ENCODE data around the gene SRXN1. TPM values are rescaled to one million over a fixed set of nuclear protein-coding genes. Genes with fewer than 3 reads are reported as not detected.

SRXN1 gene
- polyA plus RNA-seq, 1 experiment: 50.9 TPM

DNA sequence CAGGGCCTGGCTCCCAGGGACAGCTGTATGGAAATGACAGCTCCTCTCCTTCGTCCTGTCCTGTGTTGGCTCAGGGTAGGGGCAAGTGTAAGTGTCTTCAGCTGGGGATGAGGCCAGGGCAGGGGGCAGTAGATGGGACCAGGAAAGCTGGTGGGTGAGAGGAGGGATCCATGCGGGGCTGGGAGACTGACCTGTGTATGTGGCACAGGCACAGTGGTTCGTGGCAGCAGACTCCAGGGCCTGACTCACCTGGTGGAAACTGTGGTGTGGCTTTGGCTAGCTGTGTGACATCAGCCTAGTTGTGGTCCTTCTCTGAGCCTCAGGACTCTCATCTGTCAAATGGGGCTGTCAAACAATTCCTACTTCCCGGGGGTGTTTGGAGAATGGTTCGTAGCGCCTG lies 36.3 kb upstream of the SRXN1 start:
- POLR2A ChIA-PET: no interaction called here
- no peak for DNase-seq (ENCODE audit: low read depth)
- Histone ChIP-seq H3K36me3 (ENCODE audit: control insufficient read depth, insufficient read depth, low read length) (no peaks in the 10 kb centered on the region), H3K27me3 (ENCODE audit: control insufficient read depth, insufficient read depth, low read length) (peaks cover 8% of the 10 kb centered on the region), H3K4me3 (ENCODE audit: low read depth, low read length) (no peak overlapping the region)
- TF ChIP-seq, protein P1, sequence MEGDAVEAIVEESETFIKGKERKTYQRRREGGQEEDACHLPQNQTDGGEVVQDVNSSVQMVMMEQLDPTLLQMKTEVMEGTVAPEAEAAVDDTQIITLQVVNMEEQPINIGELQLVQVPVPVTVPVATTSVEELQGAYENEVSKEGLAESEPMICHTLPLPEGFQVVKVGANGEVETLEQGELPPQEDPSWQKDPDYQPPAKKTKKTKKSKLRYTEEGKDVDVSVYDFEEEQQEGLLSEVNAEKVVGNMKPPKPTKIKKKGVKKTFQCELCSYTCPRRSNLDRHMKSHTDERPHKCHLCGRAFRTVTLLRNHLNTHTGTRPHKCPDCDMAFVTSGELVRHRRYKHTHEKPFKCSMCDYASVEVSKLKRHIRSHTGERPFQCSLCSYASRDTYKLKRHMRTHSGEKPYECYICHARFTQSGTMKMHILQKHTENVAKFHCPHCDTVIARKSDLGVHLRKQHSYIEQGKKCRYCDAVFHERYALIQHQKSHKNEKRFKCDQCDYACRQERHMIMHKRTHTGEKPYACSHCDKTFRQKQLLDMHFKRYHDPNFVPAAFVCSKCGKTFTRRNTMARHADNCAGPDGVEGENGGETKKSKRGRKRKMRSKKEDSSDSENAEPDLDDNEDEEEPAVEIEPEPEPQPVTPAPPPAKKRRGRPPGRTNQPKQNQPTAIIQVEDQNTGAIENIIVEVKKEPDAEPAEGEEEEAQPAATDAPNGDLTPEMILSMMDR (IDR thresholded peaks at IDR 0.05; ENCODE audit: insufficient read depth, low read depth, low read length): no peak
- CTCF ChIA-PET: interaction anchor here (1.4 kb wide), 1 partner anchor 14 kb away, joined by 4 read pairs; the partner anchor contains the start of gene SCRT2

DNA sequence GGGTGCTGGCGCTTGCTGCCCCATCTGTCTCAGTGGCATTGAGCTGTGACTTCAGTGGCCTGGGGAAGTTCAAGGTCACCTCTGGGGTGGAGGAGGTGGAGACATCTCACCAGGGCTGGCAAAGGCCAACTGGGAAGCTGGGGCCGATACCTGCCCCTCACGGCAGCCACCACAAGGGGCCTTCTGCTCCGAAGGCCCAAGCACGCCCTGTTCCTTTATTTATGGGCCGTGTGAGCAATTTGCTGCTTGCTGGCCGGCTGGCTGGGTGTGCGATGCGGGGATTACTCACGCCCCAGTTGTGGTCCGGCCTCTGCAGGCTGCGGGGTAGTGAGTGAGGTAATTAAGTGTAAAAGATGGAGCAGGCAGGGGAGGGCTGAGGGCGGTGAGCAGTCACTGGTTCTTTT lies 35.8 kb upstream of the SRXN1 start:
- Histone ChIP-seq H3K4me3 (ENCODE audit: low read depth, low read length) (no peak overlapping the region), H3K27me3 (ENCODE audit: control insufficient read depth, insufficient read depth, low read length) (peaks cover 8% of the 10 kb centered on the region), H3K36me3 (ENCODE audit: control insufficient read depth, insufficient read depth, low read length) (no peaks in the 10 kb centered on the region)
- TF ChIP-seq, protein P1 (IDR thresholded peaks at IDR 0.05; ENCODE audit: insufficient read depth, low read depth, low read length): no peak
- CTCF ChIA-PET: no interaction called here
- no peak for DNase-seq (ENCODE audit: low read depth)
- POLR2A ChIA-PET: no interaction called here

GRCh38 chr20:687468-688203 lies 34.6 kb upstream of the SRXN1 start:
- no peak for DNase-seq (ENCODE audit: low read depth)
- no peaks in the 10 kb centered on the region for H3K36me3 ChIP-seq (ENCODE audit: control insufficient read depth, insufficient read depth, low read length)
- TF ChIP-seq, protein P1 (IDR thresholded peaks at IDR 0.05; ENCODE audit: insufficient read depth, low read depth, low read length): no peak
- peaks cover 8% of the 10 kb centered on the region for H3K27me3 ChIP-seq (ENCODE audit: control insufficient read depth, insufficient read depth, low read length)
- H3K4me3 ChIP-seq (ENCODE audit: low read depth, low read length): no peak overlapping the region
- ChIA-PET CTCF (interaction anchor here (0.9 to 1.1 kb wide), 2 partner anchors 19 to 20 kb away, joined by 3 to 4 read pairs; no protein-coding TSS in a partner anchor), POLR2A (no interaction called here)

DNA sequence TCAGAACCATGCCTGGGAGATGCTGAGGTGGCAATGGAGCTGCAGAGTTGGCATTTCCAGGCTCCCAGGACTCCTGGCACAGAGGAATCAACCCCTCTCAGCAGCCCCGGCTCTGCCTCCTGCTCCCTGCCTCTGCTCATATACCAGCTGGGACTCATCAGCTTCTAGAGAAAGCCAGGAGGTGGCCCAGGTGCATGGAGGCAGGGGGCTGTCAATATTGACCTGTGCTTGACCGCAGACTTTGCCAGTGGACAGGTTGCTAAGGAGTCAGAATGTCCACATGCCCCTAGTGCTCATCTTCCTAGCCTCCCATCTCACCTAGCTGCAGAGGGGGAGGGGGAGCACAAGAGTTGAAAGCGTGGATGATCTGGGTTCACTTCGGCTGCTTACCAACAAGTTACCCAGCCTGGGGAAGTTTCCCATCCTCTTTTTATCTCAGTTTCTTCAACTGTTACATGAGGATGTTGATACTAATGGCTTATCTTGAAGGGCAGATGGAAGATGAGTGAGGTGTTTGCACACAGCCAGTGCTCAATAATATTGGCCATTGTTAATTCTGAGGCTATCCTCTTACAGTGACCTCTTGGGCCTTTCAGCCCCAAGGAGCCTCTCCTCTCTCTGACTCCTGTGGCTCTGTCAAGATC lies 31.8 kb upstream of the SRXN1 start:
- no peak for DNase-seq (ENCODE audit: low read depth)
- Histone ChIP-seq H3K27me3 (ENCODE audit: control insufficient read depth, insufficient read depth, low read length) (peaks cover 8% of the 10 kb centered on the region), H3K36me3 (ENCODE audit: control insufficient read depth, insufficient read depth, low read length) (no peaks in the 10 kb centered on the region), H3K4me3 (ENCODE audit: low read depth, low read length) (no peak overlapping the region)
- TF ChIP-seq, protein P1 (IDR thresholded peaks at IDR 0.05; ENCODE audit: insufficient read depth, low read depth, low read length): no peak
- ChIA-PET CTCF (interaction anchor here (4.7 kb wide), 1 partner anchor 17 kb away, joined by 21 read pairs; no protein-coding TSS in a partner anchor), POLR2A (no interaction called here)

DNA sequence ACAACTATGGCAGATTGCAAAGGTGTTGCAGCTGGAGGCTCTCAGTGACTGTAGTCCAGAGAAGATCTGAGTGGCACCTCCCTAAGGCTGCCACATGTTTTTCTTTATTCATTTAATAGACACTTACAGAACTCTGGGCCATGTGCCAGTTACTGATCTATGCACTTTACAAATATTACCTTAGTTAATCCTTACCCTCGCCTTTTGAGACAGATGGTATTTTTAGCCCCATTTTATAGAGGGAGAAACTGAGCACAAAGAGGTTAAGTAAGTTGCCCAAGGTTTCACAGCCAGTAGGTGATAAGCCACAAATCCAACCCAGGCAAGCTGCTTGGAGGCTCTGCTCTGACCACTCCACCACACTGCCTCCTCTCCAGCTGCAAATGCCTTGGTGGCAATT lies 29.1 kb upstream of the SRXN1 start:
- peaks cover 1% of the 10 kb centered on the region; the same call in 1 of the 2 replicates for H3K27me3 ChIP-seq (ENCODE audit: control insufficient read depth, insufficient read depth, low read length)
- H3K4me3 ChIP-seq (ENCODE audit: low read depth, low read length): no peak overlapping the region
- ChIA-PET POLR2A (no interaction called here), CTCF (interaction anchor here (0.8 to 4.7 kb wide), 3 partner anchors 13 to 57 kb away, joined by 4 to 21 read pairs (median 5); no protein-coding TSS in a partner anchor)
- TF ChIP-seq, protein P1 (IDR thresholded peaks at IDR 0.05; ENCODE audit: insufficient read depth, low read depth, low read length): no peak
- no peaks in the 10 kb centered on the region for H3K36me3 ChIP-seq (ENCODE audit: control insufficient read depth, insufficient read depth, low read length)
- no peak for DNase-seq (ENCODE audit: low read depth)
